Loucy (cell line): ENCODE data around the gene SH2D3C.

Source experiments
- CTCF ChIP-seq: fragments of 200-600 bp; sonication (generic); conservative IDR thresholded peaks from 2 replicates; pipeline ENCODE4 v1.5.1; 2014; ENCODE audit warnings: mild to moderate bottlenecking, antibody characterized with exemption, low read length
- EZH2phosphoT487 ChIP-seq: fragments of 200-600 bp; IDR thresholded peaks from 2 replicates; pipeline ENCODE4 v1.6.1; 2018; ENCODE audit warnings: antibody characterized with exemption, mild to moderate bottlenecking, moderate library complexity, borderline replicate concordance

GRCh38 chr9:127739614-127740330 lies 38.7 kb downstream of the SH2D3C start:
- TF ChIP-seq CTCF (no peak), EZH2phosphoT487 (no peak)
